ES-I3 (cell line): Measurements from ENCODE around the gene HBE1.
"Not testable (repeated sequence)": the region's sequence is repeated elsewhere in the genome, so short reads cannot be mapped to it uniquely, and the experiment has no call there.

Experiments used
- H3K36me3 ChIP-seq: 2 replicates; pipeline ENCODE4 v1.6.1; 2013; ENCODE audit warnings: mild to moderate bottlenecking, low read length, control low read depth, moderate library complexity; ENCODE audit not compliant: insufficient read depth
- H3K4me1 ChIP-seq: 2 replicates; pipeline ENCODE4 v1.6.1; 2013; ENCODE audit warnings: mild to moderate bottlenecking, control low read depth, low read length; ENCODE audit not compliant: insufficient read depth
- H3K9ac ChIP-seq: 2 replicates; pipeline ENCODE4 v1.6.1; 2013; ENCODE audit warnings: low read depth, mild to moderate bottlenecking, low read length, moderate library complexity
- H3K9me3 ChIP-seq: 2 replicates; pipeline ENCODE4 v1.6.1; 2013; ENCODE audit warnings: mild to moderate bottlenecking, low read length, moderate library complexity; ENCODE audit not compliant: control insufficient read depth, insufficient read depth

HBE1 gene

DNA sequence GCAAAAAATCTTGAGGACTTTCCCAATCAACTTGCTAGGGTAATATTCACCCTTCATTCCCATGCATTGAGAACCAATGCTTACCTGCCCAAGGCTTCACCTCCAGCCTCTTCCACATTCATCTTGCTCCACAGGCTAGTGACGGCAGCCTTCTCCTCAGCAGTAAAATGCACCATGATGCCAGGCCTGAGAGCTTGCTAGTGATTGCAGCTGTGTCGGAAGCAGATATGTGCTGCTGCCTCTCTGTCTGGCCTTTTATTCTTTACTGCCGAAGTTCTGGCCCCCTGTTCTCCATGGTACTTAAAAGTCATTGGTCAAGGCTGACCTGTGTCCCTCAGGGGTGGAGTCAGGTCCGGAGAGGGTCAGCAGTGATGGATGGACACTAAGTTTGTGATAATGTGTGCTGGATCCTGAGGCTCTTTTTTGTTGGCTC is at the start of gene HBE1:
HBE1 (minus strand) TSS at position 231 of the 433 bp plus-strand sequence; CDS start at position 176, 55 bp downstream.
- H3K4me1 ChIP-seq: peaks cover 5% of the 10 kb centered on the region; the same call in 1 of the 2 replicates
- no peaks in the 10 kb centered on the region for H3K9me3 ChIP-seq
- H3K36me3 ChIP-seq: no peaks in the 10 kb centered on the region
- no peak within 1 kb of the TSS for H3K9ac ChIP-seq

DNA sequence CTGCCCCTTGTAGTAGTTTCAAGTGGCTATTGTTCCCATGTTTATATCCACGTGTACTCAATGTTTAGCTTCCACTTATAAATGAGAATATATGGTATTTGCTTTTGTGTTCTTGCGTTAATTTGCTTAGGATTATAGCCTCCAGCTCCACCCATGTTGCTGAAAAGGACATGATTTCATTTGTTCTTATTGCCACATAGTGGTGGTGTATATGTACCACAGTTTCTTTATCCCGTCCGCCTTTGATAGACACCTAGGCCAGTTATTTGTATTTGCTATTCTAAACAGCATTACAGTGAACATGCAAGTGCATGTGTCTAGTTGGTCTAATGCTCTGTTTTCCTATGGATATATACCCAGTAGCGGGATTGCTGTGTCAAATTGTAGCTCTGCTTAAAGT is 47.5 kb upstream of the HBE1 start:
- H3K9me3 ChIP-seq: no peaks in the 10 kb centered on the region
- H3K4me1 ChIP-seq: no peaks in the 10 kb centered on the region
- no peaks in the 10 kb centered on the region for H3K36me3 ChIP-seq
- no peak overlapping the region for H3K9ac ChIP-seq

DNA sequence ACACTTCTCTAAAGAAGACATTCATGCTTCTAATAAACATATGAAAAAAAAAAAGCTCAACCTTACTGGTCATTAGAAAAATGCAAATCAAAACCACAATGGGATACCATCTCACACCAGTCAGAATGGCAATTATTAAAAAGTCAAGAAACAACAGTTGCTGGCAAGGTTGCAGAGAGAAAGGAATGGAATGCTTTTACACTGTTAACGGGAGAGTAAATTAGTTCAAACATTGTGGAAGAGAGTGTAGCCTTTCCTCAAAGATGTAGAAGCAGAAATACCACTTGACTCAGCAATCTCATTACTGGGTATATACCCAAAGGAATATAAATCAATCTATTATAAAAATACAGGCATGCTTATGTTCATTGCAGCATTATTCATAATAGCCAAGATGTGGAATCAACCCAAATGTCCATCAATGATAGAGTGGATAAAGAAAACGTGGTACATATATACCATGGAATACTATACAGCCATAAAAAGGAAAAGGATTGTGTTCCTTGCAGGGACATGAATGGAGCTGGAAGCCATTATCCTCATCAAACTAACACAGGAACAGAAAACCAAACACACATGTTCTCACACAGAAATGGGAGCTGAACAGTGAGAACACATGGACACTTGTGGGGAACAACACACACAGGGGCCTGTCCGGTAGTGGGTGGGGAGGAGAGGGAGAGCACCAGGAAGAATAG is 43.7 kb upstream of the HBE1 start:
- not testable (repeated sequence) for H3K9me3 ChIP-seq, H3K36me3 ChIP-seq, H3K9ac ChIP-seq, H3K4me1 ChIP-seq

DNA sequence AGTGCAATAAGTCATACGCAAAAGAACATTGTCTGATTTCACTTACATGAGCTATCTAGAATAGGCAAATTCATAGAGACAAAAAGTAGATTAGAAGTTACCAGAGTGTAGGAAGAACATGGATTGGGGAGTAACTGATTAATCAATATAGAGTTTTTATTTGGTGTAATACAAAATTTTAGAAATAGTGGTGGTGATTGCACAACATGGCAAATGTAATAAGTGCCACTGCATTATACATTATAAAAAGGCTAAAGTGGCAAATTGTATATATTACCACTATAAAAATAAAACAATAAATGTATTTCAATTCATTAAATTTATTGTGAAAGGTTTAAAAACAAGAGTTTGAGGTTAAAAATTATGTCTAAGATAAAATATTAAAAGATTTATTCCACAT is 40.7 kb upstream of the HBE1 start:
- no peaks in the 10 kb centered on the region for H3K36me3 ChIP-seq
- H3K9me3 ChIP-seq: no peaks in the 10 kb centered on the region
- no peaks in the 10 kb centered on the region for H3K4me1 ChIP-seq
- no peak overlapping the region for H3K9ac ChIP-seq

DNA sequence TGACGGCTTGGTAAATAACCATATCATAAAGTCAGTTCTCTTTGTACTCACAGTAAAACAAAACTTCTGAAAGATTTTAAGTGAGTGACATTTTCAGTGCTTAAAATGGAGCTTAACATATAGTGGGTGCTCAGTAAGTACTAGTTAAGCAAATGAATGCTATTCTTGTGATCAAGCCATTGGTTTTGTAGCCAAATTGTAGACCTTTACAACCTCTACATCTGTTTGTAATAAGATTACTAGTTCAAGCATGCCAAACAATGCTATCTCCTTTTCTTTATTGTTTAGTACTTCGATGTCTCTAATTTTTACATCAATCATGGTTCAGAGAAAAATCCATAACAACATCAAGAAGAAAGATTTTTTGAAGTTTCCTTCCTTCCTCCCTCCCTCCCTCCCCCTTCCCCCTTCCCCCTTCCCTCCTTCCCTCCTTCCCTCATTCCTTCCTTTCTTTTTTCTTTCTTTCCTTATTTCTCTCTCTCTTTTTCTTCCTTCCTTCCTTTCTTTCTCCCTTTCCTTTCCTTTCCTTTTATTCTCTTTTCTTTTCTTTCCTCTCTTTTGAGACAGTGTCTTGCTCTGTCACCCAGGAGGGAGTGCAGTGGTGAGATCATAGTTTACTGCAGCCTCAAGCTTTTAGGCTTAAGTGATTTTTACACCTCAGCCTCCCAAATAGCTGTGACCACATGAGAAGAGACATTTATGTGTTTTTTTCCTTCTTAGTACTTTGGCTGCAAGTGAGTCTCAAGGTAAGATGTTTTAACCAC is 37.7 kb upstream of the HBE1 start:
- Histone ChIP-seq H3K9ac (no peak overlapping the region), H3K36me3 (no peaks in the 10 kb centered on the region), H3K9me3 (no peaks in the 10 kb centered on the region), H3K4me1 (no peaks in the 10 kb centered on the region)

DNA sequence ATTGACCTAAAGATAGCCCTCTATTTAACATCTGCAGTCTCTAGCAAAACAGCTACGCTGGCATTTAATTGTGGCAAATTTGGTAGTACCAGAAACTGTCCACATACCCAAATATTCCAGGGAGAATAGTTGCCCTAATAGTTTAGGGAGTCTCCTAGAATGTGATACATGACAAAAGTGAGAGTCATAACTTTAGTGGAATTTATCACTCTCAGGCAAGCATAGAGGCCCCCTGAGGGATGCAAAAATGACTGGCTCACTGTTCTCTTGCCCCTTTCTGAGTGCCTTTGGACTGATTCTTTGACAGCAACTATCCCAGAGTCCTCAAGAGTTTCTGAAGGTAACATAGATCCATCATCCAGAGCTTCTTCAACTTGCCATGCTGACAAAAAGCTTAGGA is 34.3 kb upstream of the HBE1 start:
- Histone ChIP-seq H3K36me3 (no peaks in the 10 kb centered on the region), H3K9ac (no peak overlapping the region), H3K9me3 (no peaks in the 10 kb centered on the region), H3K4me1 (no peaks in the 10 kb centered on the region)

DNA sequence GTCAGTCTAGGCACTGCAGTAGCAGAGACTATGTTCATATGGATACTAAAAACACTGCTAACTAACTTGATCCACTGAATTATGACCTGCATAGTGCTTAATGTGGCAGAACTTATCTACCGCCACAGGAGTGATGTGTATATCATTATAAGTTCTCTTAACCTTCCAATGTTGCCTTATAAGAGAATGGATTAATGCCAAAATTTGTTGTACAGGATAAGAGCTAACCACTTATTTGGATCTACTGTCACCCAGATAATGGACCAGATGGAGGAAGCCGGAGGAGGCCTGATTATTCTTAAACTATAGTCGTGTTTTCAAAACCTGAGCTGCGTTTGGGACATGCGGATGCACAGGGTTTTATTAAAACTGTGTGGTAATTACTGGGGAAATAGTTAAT is 33.9 kb upstream of the HBE1 start:
- H3K4me1 ChIP-seq: no peaks in the 10 kb centered on the region
- H3K36me3 ChIP-seq: no peaks in the 10 kb centered on the region
- no peaks in the 10 kb centered on the region for H3K9me3 ChIP-seq
- H3K9ac ChIP-seq: no peak overlapping the region

DNA sequence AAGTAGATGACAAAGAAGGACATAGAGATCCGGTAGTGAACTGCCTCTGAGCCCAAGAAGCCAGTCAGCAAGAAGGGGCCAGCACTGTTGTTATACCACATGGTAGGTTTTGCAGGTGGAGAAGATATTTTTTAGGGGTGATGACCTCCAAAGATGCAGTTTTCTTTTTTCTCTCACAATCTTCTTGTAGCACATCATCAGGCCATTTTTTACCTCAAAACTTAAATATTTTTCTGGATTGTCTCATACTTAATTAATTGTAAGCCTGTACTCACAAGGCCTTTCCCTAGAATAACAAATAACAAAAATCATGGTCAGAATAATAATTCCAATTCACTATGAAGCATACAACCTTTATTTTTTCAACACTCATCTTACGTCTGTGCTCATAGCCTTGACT is 32.1 kb upstream of the HBE1 start, which contains the start of gene OR51B4:
OR51B4 (minus strand) TSS at position 101 of the 400 bp plus-strand sequence; CDS start at position 101, 0 bp downstream.
- H3K9me3 ChIP-seq: no peaks in the 10 kb centered on the region
- H3K9ac ChIP-seq: no peak within 1 kb of the TSS
- H3K4me1 ChIP-seq: no peaks in the 10 kb centered on the region
- H3K36me3 ChIP-seq: no peaks in the 10 kb centered on the region

DNA sequence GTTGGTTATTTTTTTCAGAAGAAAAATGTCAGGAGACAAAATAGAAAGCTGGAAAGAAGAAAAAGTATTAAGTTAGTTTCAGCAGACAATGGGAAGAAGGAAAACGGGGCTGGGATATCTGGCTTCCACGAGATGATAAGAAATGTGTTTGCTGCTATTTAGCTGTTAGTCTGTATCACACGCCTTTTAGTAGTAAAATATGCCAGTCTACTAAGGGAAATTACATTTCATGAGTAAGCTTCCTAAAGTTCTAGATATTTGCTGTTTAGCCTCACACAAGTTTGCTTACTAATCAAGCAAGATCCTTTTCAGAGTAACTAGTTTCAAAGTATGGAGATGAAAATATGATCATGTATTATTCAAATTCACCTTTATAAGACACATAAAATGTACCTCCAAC is 30.5 kb upstream of the HBE1 start:
- H3K4me1 ChIP-seq: no peaks in the 10 kb centered on the region
- no peaks in the 10 kb centered on the region for H3K36me3 ChIP-seq
- no peak overlapping the region for H3K9ac ChIP-seq
- no peaks in the 10 kb centered on the region for H3K9me3 ChIP-seq

DNA sequence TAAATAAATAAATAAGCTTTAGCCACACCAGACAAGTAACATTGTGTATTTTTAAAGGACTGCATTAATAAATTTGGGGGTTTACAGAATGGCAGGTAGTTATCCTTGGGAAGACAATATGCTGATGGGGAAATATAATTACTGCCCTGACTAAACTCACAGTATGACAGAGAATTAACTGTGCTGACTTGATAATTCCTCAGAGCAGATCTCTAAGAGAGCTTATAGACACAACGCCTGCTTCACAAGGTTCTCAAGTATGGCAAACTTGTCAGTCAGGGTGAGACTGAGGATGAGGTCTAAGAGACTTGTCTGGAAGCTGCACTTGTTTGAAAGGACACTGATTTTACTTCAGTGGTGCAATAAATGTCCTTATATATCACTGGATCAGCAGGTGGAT is 28.7 kb upstream of the HBE1 start:
- Histone ChIP-seq H3K4me1 (no peaks in the 10 kb centered on the region), H3K36me3 (no peaks in the 10 kb centered on the region), H3K9ac (no peak overlapping the region), H3K9me3 (no peaks in the 10 kb centered on the region)

DNA sequence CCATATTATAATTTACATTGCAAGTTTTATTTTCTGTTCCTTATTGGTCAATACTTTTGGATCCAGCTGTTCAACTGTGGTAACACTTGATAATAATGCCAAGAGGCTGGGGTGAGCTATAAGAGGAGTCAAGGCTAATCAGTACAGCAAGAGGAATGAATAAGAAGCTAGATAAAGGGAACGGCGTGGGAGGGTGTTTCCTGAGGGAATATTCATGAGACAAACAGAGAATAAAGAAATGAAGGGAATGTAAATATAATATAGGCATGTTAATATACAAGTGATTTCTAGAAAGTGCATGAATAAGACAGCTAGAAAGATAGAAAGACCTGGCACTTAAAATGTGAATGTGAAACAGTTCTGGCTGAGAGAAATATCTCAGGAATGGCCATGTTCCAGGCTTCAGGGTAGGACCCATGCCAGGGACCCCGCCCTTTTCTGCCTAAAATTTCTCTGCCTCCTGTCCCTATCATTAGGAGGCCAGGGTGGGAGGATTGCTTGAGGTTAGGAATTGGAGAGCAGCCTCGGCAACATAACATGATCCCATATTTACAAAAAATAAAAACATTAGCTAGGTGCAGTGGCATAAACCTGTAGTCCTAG is 28.1 kb upstream of the HBE1 start:
- Histone ChIP-seq H3K9me3 (no peaks in the 10 kb centered on the region), H3K9ac (no peak overlapping the region), H3K4me1 (no peaks in the 10 kb centered on the region), H3K36me3 (no peaks in the 10 kb centered on the region)

DNA sequence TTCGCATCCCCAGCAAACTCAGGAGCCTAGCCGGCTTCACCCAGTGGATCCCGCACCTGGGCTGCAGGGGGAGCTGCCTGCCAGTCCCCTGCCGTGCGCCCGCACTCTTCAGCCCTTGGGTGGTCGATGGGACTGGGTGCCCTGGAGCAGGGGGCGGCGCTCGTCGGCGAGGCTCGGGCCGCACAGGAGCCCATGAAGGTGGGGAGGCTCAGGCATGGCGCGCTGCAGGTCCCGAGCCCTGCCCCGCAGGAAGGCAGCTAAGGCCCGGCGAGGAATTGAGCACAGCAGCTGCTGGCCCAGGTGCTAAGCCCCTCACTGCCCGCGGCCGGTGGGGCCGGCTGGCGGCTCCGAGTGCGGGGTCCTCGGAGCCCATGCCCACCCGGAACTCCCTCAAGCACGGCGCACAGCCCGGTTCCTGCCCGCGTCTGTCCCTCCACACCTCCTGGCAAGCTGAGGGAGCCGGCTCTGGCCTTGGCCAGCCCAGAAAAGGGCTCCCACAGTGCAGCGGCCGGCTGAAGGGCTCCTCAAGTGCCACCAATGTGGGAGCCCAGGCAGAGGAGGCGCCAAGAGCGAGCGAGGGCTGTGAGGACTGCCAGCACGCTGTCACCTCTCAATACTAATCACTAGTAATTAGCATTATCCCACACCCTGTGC is 24.7 kb upstream of the HBE1 start:
- not testable (repeated sequence) for H3K36me3 ChIP-seq, H3K4me1 ChIP-seq, H3K9me3 ChIP-seq, H3K9ac ChIP-seq

DNA sequence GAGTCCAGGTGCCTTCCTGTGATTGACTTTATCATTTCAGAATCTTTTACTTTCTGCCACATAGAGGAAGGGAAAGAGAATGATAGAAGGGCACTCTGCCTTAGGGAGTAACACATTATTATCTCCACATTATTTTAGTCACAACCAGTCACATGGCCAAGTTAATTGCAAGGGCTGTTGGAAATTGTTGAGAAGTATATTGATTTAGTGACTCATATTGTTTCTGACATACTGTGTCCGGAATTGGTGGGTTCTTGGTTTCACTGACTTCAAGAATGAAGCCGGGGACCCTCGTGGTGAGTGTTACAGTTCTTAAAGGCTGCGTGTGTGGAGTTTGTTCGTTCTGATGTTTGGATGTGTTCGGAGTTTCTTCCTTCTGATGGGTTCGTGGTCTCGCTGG is 23.3 kb upstream of the HBE1 start:
- Histone ChIP-seq H3K9me3 (no peaks in the 10 kb centered on the region), H3K9ac (no peak overlapping the region), H3K4me1 (no peaks in the 10 kb centered on the region), H3K36me3 (no peaks in the 10 kb centered on the region)

DNA sequence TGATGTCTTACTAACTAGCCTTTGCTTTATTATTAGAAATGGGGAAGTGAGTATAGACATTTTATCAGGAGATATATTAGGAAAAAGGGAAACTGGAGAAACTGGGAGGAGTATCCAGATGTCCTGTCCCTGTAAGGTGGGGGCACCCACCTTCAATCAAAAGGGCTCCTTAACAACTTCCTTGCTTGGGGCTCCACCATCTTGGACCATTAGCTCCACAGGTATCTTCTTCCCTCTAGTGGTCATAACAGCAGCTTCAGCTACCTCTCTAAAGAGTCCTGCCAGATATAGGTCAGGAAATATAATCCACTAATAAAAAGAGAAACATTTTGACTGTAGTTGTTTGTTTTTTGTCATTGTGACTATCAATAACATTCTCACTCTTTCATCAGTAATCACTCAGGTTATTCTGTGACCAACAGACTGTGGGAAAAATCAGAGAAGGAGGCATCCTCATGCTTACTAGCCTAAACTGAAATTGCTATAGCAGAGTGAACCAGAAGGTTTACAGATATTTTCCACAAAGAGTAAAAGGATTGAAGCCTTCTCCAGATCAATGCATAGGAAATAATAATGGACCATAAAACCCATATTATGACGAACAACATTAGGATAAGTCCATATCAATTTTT is 21.6 kb upstream of the HBE1 start:
- Histone ChIP-seq H3K9ac (no peak overlapping the region), H3K4me1 (no peaks in the 10 kb centered on the region), H3K36me3 (no peaks in the 10 kb centered on the region), H3K9me3 (no peaks in the 10 kb centered on the region)
